Right hindlimb (tissue), 1 donor: ENCODE measurements around the gene CIZ1.

ENCODE experiments used
- DNase-seq: peaks from one replicate; pipeline ENCODE4 v3.0.0-alpha.2; 2018

The CIZ1 gene

DNA sequence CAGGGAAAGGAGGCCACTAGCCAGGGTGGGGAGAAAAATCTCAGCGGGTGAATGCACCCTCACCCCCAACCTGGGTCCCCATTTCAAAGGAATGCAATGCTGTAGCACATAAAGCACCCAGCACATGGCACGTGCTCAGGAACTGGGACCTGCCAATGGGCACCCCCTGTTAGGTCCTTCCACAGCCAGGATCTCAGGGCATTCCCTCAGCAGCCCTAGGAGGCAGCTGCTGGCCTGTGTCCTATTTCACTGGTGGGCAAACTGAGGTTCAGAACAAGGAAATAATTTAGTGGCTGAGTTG lies 20.6 kb upstream of the CIZ1 start:
- no peak for DNase-seq

DNA sequence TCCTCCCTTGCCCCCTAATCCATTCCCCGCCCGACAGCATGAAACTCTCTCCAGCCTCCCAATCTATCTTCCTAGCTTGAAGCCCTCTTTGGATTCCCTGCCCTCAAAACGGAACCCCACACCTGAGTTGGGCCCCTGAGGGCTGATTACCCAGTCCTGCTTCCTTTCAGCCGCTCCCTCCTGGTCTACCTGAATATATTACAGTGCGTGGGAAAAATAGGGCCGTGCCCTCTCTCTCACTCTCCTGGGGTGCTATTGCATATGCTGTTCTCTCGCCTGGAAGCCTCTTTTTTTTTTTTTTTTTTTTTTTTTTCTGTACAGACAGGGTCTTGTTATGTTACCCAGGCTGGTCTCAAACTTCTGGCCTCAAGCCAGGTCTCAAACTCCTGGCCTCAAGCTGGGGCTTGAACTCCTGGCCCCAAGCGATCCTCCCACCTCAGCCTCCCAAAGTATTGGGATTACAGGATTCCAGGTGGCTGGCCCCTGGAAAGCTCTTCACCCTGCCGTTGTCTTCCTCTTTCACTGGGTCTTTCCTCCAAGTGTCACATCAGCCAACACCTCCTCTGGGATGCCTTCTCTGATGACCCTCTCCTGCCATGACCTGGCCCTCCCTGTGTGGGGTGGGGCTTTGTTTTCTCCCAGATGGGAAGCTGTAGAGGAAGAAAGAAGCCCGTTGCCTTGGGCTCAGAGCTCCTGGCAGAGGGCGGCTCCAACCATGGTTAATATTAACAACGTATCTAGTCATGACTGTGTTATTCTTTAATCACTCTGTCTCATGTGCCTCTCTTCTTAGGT lies 20.0 kb upstream of the CIZ1 start:
- DNase-seq = no peak

DNA sequence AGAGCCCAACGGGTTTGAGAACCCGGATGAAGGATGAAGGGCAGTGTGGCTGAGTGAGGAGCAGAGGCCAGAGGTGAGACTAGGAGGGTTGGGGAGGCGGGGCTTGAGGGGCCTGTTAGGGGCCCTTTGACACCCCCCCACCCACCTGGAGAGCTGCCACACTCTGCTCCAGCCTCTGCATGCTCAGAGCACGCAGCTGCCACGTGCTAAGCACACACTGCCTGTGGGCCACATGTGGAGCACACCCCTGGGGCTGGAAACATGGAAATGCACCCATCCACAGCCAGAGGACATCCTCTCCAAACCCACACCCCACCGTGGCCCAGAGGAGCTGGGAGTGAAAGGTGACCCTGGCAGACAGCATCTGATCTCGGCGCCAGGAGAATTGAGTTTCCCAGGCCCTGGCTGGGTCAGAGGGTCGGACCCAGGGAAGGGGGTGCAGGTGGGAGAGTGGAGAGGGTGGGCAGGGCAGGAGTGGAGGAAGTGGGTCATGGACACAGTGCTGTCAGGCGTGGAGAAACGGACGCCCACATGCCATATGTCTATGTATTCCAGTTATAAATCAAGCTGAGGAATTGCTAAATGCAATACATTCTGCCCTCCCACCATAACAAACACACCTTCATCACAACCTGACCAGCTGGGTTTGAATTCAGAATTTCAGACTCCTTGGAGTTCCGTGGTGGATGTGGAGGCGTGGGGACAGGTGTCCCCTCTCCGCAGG lies 17.7 kb upstream of the CIZ1 start:
- no peak for DNase-seq

DNA sequence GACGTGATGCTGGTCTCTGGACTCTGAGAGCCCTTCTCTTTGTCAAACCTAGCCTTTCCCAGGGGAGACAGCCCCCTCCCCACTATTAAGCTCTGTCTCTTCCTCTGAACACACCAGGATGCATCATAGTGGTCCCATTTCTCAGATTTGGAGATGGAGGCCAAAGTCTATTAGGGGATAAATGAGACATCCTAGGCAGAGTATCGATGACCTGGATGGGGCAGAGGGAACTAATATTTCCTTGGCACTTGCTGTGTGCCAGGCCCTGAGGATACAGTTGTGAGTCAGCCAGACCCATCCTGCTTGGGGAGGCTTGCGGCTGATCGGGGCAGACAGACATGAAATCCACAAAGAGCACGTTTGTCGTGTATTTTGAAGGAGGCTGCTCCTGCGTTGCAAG lies 17.0 kb upstream of the CIZ1 start:
- no peak for DNase-seq

DNA sequence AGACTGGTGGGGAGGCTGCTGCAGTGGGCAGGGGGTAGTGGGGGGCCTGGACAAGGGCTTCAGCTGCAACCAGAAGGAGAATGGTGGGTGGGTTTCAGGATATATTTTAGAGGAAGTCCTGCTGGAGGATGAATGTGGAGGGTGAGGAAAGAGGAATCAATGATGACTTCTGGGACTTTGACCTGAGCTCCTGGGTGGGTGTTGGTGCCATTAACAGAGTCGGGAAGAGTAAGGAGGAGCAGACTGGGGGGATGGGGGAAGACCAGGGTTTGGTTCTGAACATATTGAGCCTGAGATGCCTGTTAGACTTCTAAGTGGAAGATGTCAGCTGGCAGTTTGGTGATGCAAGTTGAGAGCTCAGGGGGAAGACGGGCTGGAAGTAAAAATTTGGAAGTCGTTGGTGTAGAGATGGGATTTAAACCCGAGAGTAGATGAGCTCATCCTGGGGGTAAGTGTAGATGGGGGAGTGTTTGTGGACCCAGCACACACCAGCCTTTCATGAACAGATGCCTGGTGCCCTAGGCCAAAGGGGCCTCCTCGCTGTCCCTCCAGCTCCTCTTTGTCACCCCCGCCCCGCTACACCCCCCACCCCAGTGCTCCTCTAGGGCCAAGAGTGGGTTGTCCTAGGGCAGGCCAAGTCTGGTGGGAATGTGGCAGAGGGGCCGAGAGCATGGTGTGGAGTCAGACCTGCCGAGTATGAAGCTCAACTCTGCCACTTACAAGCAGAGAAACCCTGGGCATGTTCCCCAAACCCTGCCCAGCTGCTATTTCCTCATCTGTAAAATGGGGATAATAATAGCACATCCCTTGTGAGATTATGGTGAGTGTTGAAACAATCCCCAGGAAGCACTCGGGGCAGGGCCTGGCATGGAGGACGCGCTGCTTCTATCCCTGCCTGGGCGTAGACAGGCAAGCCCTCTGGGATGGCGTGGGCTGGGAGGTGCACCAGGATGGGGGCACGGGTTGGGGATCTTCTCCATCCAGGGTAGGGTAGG lies 15.8 kb upstream of the CIZ1 start:
- no peak for DNase-seq

DNA sequence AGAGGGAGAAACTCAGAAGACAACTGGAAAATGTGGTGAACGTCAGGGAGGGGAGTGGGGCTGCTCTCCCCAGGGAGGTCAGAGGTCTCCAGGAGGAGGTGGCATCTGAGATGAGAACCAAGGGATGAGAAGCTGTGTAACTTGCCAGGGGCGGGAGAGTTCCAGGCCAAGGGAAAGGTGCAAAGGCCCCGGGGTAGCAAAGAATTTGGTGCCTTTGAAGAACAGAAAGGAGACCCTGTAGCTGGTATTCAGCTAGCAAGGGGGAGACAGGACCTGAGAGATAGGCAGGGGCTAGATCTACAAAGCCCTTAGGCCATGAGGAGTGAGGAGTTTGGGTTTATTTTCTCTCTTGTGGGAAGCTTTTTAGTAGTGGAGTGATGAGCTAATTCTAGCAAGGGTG lies 15.1 kb upstream of the CIZ1 start:
- DNase-seq = no peak

DNA sequence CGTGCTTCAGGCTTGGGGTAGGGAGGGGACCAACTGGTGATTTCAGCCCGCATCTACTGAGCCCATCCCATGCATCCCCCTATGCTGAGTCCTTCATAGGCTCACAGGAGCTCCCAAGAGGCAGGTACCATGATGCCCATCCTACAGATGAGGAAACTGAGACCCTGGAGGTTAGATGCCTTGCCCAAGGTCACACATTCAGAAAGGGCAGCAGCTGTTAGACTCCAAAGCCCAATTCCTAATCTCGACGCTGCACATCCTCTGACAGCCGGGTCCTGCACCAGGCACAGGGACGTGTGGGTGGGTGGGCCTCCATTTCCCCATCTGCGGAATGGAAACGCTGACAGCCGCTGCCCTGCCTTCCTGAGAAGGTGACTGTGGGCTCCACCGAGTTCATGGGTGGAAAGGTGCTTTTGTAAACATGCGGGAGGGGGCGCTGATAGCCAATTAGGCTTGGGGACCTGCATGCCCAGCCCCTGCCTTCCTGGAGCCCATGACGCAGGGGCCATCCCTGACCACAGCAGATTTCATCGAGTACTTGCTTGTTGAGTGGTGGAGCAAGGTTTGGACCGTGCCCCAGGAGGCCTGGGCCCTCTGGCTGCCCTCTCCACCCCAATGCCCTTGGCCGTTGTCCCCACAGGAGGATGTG lies 14.0 kb upstream of the CIZ1 start:
- DNase-seq = peak; percentile 10

DNA sequence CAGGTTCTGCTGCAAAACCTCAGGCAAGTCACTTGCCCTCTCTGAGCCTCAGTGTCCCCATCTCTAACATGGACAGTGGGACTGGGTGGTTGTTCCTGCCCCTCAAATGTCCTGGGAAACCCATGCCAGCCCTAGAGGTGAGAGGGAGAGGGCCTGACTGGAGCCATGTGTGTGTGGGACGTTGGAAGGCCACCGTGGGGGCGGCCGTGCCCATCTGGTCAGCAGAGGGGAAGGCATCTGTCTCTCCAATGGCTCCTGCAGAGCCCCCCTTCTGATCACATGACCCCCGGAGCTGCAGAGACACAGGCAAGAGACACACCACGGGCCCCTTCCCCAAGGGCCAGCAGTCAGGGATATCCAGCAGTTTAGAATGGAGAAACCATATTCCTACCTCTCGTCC lies 13.5 kb upstream of the CIZ1 start:
- peak; percentile 12 for DNase-seq

DNA sequence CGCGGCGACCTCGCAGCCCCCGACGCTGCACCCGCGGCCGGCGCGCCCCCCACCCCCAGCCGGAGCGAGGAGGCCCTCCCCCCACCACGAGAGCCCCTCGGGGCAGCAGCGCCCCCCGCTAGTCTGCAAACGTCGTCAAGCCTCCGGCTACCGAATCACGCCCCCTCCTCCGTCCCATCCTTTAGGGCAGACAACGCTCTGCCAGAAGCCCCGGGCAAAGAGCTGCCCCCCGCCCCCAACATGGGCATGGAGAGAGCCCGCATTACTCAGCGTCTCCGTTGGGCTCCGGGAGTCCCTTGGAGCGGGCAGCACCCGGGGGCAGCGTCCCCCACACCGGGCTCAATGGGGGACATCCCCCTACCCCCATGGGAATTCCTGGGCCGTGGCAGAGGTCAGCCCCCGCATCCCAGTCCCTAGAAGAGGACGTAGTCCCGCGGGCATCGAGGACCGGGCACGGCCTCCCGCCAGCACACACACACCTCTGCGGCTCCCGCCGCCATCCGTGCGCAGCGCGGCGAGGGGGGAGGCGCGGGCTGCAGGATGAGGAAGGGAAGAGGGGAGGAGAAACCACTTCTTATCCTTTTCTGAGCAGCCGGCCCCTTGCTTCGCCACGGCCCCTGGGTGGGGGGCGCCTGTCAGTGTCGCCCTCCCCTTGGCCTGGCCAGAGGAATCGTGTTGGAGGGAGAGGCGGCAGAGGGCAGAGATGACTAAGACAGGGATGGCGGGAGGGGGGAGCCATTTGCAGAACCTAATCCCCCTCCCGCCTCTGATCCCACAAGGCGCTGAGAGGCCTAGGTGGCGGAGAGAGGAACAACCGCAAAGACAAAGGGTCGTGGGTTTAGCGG lies 12.6 kb upstream of the CIZ1 start:
- peak; percentile 75 for DNase-seq

DNA sequence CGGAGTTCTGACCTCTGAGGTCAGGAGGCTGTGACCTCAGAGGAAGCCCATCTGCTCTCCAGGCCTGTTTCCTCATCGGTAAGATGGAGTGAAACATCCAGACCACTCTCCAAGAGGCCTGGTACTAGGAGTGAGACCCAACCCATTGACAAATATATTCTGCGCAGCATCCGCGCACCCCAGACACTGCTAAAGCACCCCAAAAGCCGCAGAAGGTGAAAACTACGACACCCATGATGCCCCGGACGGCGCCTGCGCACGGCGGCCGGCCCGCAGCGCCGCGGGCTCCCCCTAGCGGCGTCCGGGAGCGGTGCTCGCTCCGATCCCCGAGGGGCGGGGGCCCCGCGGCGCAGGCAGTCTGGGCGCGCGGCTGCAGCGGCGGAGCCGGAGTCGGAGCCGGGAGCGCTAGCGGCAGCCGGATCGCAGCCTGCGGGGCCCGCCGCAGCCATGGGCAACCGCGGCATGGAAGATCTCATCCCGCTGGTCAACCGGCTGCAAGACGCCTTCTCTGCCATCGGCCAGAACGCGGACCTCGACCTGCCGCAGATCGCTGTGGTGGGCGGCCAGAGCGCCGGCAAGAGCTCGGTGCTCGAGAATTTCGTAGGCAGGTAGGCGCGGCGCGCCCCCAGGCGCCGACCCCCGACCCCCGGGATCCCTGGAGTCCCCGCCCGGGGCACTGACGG lies 11.8 kb upstream of the CIZ1 start, which contains the start of gene DNM1:
Gene DNM1, plus strand, starts transcription at position 356 of the 683 bp plus-strand sequence. Its CDS starts 92 bp downstream, at position 448.
- peak; percentile 72 for DNase-seq

DNA sequence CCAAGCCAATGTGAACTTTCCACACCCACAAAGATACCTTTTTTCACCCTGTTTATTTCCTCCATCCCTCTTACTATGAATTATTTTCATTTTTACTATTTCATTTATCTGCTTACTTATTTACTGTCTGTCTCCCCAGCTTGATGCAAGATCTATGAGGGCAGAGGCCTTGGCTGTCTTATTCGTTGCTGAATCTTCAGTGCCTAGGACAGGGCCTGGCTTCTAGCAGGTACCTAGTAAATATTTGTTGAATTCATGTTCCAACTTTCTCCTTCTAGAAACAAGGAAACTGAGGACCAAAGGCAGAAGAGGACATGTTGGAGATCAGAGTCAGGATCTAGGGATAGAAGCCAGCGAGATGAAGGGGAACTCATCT lies 11.3 kb upstream of the CIZ1 start:
- DNase-seq = no peak

DNA sequence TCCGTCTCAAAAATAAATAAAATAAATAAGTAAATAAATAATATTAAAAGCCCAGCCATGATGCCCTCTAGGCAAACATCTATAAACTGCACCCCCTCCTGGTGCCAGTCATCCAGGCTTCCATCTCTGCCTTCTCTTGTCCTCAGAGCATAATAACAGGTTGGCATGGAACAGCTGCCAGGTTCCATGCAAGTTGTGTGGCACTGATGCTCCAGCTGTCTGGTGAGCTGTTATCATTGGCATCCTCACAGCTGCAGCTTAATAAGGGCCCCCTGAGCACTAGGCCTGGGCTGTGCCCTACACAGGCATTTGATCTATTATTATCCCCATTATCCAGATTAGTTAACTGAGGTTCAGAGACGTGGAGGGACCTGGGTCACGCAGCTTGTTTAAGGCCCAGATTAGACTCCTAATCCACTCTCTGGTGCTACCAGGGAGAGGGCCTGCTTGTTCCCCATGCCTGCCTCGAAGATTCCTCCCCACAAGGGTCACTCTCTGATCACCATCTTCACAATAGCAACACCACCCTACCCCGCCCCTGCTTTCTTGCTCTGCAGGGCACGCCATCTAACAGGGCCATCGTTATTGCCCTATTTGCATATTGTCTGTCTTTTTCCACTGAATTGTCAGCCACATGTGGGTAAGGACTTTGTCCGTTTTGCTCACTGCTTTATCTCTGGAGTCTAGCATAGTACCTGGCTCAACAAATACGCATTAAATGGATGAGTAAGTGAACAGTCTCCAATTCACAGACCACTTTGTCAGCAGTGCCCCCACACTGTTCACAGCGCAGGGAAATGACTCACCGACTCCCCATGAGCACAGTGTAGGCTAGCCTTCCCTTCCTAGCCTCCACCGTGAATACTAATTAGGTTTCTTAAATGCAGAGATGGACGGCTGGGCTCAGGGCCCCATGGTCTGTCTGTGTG lies 10.3 kb upstream of the CIZ1 start:
- no peak for DNase-seq

DNA sequence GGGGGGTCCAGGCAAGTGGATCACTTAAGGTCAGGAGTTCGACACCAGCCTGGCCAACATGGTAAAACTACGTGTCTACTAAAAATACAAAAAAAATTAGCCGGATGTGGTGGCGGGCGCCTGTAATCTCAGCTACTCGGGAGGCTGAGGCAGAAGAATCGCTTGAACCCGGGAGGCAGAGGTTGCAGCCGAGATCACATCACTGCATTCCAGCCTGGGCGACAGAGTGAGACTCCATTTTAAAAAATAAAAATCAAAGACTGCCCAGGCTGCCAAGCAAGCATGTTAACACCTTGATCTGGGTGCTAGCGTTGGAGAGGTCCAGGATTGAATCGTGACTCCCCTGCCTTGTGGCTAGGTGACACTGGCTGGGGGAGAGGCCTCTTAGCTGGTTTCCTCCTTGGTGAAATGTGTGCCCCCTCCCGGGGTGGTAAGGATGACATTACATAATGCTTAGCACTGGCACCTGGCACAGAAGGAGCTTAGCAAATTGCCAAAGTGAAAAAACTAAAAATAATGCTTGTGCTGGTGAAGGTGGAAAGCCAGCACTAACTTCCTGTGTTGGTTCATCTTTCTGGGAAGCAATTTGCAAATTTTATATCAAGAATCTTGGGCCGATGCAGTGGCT lies 2.2 kb upstream of the CIZ1 start:
- no peak for DNase-seq

DNA sequence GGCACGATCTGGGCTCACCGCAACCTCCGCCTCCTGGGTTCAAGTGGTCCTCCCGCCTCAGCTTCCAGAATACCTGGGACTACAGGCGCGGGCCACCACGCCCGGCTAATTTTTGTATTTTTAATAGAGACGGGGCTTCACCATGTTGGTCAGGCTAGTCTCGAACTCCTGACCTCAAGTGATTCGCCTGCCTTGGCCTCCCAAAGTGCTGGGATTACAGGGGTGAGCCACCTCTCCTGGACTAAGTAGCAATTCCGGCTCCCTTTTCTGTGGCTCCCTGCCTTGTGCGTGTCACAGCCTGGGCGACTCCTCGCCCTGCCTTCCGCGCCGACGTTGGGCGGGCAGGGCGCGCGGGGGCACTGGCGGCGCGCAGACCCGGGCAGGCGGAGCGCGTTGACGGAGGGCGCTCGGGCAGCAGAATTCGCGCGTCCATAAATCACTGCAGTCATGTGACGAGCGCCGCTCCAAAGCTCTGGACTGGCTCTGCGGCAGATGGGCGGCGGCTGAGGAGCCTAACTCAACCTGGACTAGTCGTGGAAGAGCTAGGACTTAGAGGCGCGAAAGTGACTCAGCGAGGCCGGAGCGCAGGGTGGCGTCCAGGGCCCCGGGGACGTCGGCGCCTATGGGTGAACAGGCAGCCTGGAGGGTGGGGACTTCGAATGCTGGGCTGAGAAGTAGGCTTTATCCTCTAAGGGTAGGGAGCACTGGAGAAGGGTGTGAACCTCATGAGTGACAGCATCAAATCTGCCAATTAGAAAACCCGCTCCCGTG lies 1.4 kb upstream of the CIZ1 start:
- DNase-seq = peak; percentile 89

DNA sequence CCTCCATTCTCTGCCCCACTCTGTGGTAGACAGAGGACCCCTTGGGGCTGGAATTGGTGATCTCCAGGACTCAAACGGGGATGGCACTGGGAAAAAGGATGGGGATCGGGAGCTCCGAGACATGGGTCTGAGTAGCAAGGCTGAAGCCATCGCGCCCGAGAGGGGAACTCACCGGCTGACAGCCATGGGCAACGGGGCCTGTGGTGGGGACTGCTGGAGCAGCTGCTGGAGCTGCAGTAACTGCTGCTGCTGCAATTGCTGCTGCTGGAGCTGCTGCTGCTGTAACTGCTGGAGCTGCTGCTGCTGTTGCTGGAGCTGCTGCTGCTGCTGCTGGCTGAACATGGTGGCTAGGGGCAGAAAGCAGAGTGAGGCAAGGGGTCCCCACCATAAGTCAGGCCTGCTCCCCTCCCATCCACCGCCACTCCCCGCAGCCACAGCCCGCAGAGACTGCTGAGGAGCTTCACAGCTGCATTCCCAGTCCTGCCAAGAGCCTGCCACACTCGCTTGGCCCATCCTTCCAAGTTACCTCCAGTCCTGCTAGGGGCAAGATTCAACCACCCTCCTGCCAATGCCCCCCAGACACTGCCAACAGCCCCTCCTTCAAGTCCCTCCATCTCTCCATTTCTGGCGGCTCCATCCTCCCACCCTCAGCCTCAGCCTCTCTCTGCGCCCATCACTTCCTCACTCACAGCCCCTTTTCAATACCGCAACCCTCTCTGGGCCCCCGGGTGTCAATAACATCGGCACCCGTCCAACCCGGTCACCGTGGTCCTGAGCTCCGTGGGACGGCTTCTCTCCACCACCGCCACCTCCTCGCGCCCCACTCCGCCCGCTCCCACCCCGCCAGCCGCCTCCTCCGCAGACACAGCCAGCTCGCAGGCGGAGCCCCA lies 611 bp downstream of the CIZ1 start:
- no peak for DNase-seq

DNA sequence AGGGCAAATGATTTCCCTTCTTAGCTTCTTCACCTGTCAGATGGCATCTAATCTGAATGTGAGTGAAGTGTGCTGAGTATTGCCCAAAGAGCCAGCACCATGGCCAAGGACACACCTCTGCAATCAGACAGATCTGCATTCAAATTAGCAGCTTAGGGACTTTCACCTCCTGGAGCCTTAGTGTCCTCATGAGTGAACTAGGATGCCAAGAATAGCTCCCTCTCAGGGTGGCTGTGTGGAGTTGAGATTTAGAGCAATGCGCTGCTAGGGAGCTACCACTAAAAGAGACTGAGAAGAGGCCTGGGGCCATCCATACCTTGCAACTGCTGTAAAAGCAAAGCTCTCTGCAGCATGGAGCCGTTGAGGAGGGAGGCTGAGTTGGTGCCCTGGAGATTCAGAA lies 1.4 kb downstream of the CIZ1 start:
- DNase-seq = no peak

DNA sequence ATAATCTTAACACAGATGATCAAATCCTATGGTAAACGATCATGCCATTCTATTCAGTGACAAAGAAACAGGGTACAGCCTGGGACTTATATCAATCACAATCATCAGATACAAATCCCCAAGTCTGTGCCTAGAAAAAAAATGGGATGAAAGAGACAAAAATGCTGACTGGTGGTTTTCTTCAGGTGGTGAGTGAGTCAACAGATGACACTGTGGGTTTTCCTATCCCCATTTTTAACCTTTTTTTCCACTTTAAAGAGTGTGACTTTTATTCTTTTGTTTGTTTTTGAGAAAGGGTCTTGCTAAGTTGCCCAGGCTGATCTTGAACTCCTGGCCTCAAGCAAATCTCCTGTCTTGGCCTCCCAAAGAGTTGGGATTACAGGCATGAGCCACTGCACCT lies 3.2 kb downstream of the CIZ1 start:
- DNase-seq = no peak

DNA sequence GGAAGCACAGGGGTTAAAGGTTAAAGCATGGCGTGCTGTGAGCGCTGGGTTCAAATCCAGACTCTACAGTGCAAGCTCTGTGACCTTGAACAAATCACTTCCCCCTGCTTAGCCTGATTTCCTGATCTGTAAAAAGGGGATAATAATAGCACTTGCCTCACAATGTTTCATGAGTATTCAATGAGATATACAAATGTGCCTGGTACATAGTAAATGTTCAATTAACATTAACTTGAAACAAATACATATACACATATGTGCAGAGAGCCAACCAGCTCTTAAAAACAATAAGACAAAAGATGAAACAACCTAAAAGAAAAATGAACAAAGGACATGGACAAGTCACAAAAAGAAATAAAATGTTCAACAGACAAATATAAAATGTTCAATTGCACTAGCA lies 4.0 kb downstream of the CIZ1 start:
- no peak for DNase-seq
